LNCaP clone FGC (cell line): ENCODE results near the gene TEX11.

ENCODE experiments used
- DNase-seq: peaks from one replicate; pipeline ENCODE4 v3.0.0-alpha.2; 2011; ENCODE audit warnings: low read depth
- H3K4me3 ChIP-seq: 2 replicates; pipeline ENCODE4 v1.5.1; 2011; ENCODE audit warnings: mild to moderate bottlenecking, low read depth, low read length, control low read depth
- TF ChIP-seq, protein P1 (sequence below): IDR thresholded peaks from 2 replicates; pipeline ENCODE4 v1.5.1; 2012; ENCODE audit warnings: mild to moderate bottlenecking; ENCODE audit not compliant: control insufficient read depth, insufficient read depth; ENCODE audit errors: extremely low read depth

TEX11 gene

DNA sequence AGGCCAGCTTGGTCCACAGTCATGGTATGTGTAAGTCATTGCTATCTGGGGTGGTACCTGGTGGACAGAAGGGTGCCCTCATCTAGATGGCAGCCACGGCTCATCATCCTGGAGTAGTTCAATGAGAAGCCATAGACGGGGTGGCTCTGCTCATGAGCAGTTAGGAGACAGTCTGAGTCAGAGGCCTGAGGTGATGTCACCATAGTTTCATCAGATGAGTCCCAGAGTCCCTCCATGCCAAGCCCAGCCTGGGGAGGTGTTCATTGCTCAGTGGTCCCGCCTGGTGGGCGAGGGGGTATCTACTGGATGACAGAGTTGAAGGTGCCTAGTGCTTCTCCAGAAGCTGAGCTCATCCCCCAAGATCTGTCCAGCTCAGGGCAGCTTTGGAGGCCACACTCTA lies 414.1 kb downstream of the TEX11 start:
- no peak overlapping the region for H3K4me3 ChIP-seq
- DNase-seq, result no peak
- TF ChIP-seq, protein P1, sequence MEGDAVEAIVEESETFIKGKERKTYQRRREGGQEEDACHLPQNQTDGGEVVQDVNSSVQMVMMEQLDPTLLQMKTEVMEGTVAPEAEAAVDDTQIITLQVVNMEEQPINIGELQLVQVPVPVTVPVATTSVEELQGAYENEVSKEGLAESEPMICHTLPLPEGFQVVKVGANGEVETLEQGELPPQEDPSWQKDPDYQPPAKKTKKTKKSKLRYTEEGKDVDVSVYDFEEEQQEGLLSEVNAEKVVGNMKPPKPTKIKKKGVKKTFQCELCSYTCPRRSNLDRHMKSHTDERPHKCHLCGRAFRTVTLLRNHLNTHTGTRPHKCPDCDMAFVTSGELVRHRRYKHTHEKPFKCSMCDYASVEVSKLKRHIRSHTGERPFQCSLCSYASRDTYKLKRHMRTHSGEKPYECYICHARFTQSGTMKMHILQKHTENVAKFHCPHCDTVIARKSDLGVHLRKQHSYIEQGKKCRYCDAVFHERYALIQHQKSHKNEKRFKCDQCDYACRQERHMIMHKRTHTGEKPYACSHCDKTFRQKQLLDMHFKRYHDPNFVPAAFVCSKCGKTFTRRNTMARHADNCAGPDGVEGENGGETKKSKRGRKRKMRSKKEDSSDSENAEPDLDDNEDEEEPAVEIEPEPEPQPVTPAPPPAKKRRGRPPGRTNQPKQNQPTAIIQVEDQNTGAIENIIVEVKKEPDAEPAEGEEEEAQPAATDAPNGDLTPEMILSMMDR, result no peak

DNA sequence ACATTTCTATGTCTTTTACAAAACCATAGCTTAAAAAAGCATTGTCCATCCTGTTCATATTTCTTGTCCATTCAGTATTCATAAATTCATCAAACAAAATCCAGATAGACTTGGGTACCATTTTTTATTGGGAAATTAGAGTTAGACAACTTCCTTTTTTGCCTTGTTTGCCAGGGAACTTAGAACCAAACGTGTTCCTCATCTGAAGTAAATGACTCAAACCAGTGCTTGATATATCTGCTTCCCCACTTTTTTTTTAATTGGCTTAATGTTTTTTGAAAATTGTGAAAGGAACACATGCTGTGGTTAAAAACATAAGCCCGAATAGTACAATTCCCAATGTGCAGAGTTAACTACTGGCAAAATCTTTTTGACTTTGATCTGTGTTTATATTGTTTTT lies 419.7 kb downstream of the TEX11 start:
- no peak overlapping the region for H3K4me3 ChIP-seq
- TF ChIP-seq, protein P1, result no peak
- DNase-seq, result no peak

DNA sequence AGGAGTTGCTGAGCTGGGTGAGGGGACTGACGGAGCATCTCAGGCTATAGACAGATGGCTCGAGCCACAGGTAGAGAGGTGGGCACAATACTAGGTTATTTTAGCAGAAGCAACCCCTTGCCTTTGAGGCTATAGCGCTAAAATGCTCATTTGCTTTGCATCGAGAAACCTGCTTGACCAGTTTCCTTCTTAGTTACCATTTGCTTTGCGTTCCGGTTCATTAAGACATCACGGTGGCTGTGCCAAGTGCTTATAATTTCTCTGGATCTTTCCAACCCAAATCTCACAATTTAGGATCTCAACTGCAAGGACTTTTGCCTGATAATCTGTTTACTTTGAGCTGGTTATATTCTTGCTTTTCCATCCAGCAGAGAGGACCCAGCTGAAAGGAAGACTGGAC lies 423.0 kb downstream of the TEX11 start:
- peak overlapping the region; percentile 28 for H3K4me3 ChIP-seq
- TF ChIP-seq, protein P1, result no peak
- DNase-seq, result peak; percentile 22

DNA sequence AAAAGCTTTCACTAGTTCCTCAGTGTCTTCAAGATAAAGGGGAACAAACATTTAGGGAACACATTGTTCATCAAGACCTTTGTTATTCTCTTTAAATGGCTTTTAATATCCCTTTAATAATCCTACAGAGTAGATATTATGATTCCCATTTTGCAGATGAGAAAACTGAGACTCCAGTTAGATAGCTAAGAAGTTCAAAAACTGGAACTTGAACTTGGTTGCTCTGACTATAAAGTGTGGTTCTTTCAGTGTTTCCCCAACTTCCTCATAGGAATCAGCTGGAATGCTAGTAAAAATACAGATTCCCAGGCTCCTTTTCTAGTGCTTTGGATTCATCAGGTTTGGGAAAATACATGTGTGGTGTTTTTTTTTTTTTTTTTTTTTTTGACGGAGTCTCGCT lies 426.2 kb downstream of the TEX11 start:
- no peak for DNase-seq
- H3K4me3 ChIP-seq, result no peak overlapping the region
- TF ChIP-seq, protein P1, result no peak

DNA sequence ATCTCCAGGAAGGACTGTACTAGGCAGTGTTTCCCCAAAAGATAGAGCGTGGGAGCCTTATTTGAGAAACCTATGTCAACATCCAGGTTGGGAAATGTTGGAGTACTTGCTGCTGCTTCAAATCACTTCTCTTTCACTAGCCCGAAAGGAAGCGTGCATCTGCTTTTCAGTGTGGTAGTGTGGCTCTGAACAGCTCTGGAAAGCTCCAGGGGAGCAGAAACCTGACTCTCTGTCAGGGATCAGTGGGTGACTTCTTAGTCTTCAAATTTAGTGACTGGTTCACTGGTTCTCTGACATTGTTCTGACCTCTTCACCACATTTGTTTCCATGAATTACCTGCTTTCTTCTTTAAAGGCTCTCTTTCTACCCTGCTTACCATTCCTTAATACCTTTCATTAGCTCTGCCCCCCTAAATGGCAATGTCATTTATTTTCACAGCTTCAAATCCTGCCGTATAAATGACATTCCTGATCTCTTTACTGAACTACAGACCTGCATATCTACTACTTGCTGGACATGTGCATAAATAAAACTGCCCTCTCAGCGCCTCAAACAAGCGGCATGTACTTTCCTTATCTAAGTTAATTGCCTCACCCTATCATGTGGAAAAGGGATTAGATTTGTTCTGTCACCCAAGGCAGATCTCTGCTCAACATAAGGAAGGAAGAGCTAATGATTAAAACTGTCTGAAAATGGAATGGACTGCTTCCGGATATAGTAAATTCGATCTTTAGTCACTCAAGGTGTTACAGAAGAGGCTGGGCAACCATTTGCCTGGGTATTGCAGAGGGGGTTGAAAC lies 426.8 kb downstream of the TEX11 start:
- H3K4me3 ChIP-seq, result no peak overlapping the region
- TF ChIP-seq, protein P1, result no peak
- DNase-seq, result no peak

DNA sequence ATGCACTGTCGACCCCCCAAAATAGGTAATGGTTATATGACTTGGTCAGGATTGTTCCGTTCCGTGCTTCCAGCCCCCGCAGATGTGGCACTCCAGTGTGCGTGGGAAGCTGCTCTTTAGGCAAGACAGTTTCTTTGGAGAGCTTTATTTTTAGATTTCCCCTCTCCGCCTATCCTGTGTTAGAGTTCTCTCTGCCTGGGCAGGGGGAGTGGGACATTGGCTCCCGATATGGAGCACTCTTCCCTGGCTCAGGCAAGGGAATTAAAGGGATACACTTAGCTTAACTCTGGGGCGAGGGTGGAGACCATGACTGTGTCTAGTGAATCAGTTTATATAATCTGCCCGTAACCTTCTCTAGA lies 427.9 kb downstream of the TEX11 start:
- TF ChIP-seq, protein P1, result no peak
- no peak overlapping the region for H3K4me3 ChIP-seq
- DNase-seq, result no peak
